Astrocyte (in vitro differentiated cells and primary cell): Measurements from ENCODE around the gene ADAMTS20. TPM values are rescaled to one million over a fixed set of nuclear protein-coding genes. Genes with fewer than 3 reads are reported as not detected.

Experiments used
- DNase-seq: peaks from one replicate; pipeline ENCODE4 v3.0.0-alpha.2; 2010; ENCODE audit warnings: low read depth
- FAIRE-seq: peaks from 2 replicates; lab custom pipeline; 2011; peaks lifted over from hg19 to GRCh38; lab: Jason Lieb, UNC
- H2AFZ ChIP-seq: 2 replicates; pipeline ENCODE4 v1.6.0; 2012; ENCODE audit warnings: low read depth, low read length, inconsistent platforms
- H3K27ac ChIP-seq: 2 replicates; pipeline ENCODE4 v1.5.1; 2011; ENCODE audit warnings: low read depth, low read length, inconsistent platforms
- H3K27me3 ChIP-seq: 2 replicates; pipeline ENCODE4 v1.6.0; 2011; ENCODE audit warnings: low read length, inconsistent platforms; ENCODE audit not compliant: insufficient read depth
- H3K36me3 ChIP-seq: 2 replicates; pipeline ENCODE4 v1.5.1; 2011; ENCODE audit warnings: low read length, inconsistent platforms; ENCODE audit not compliant: insufficient read depth
- H3K4me1 ChIP-seq: 2 replicates; pipeline ENCODE4 v1.5.1; 2011; ENCODE audit warnings: low read length, inconsistent platforms; ENCODE audit not compliant: insufficient read depth
- H3K4me2 ChIP-seq: 2 replicates; pipeline ENCODE4 v1.6.0; 2012; ENCODE audit warnings: low read length, inconsistent platforms
- H3K4me3 ChIP-seq: 2 replicates; pipeline ENCODE4 v1.5.1; 2011; ENCODE audit warnings: low read depth, mild to moderate bottlenecking, low read length, inconsistent platforms; ENCODE audit not compliant: insufficient read depth
- H3K79me2 ChIP-seq: 2 replicates; pipeline ENCODE4 v1.6.0; 2012; ENCODE audit warnings: mild to moderate bottlenecking, low read length, inconsistent platforms; ENCODE audit not compliant: insufficient read depth
- H3K9ac ChIP-seq: 2 replicates; pipeline ENCODE4 v1.6.0; 2012; ENCODE audit warnings: mild to moderate bottlenecking, low read length, inconsistent platforms
- H3K9me3 ChIP-seq: 2 replicates; pipeline ENCODE4 v1.5.1; 2012; ENCODE audit warnings: low read depth, mild to moderate bottlenecking, low read length, inconsistent platforms; ENCODE audit not compliant: insufficient read depth
- H4K20me1 ChIP-seq: 2 replicates; pipeline ENCODE4 v1.6.0; 2012; ENCODE audit warnings: low read length, inconsistent platforms; ENCODE audit not compliant: insufficient read depth
- H3K27ac Mint-ChIP-seq: one replicate; pipeline ENCODE4 v1.8.0; 2021; ENCODE audit warnings: mild to moderate bottlenecking, mixed read lengths; ENCODE audit not compliant: unreplicated experiment
- H3K27me3 Mint-ChIP-seq: one replicate; pipeline ENCODE4 v1.8.0; 2021; ENCODE audit warnings: low read depth, mixed read lengths; ENCODE audit not compliant: unreplicated experiment
- H3K36me3 Mint-ChIP-seq: one replicate; pipeline ENCODE4 v1.8.0; 2021; ENCODE audit warnings: low read depth, mixed read lengths; ENCODE audit not compliant: unreplicated experiment
- H3K4me1 Mint-ChIP-seq: one replicate; pipeline ENCODE4 v1.8.0; 2021; ENCODE audit warnings: low read depth, mixed read lengths; ENCODE audit not compliant: unreplicated experiment
- H3K4me3 Mint-ChIP-seq: one replicate; pipeline ENCODE4 v1.8.0; 2021; ENCODE audit warnings: mild to moderate bottlenecking, moderate library complexity, mixed read lengths; ENCODE audit not compliant: unreplicated experiment
- H3K9me3 Mint-ChIP-seq: one replicate; pipeline ENCODE4 v1.8.0; 2021; ENCODE audit warnings: mild to moderate bottlenecking, mixed read lengths; ENCODE audit not compliant: unreplicated experiment
- CTCF ChIP-seq: IDR thresholded peaks from 2 replicates; pipeline ENCODE4 v1.5.1; 2011; ENCODE audit warnings: low read depth, mild to moderate bottlenecking, inconsistent platforms, low read length, moderate library complexity; ENCODE audit not compliant: insufficient read depth
- EZH2 ChIP-seq: IDR thresholded peaks from 2 replicates; pipeline ENCODE4 v1.6.1; 2012; ENCODE audit warnings: mild to moderate bottlenecking, low read length, inconsistent platforms; ENCODE audit not compliant: insufficient read depth
- total RNA-seq: library from RNA; stranded (reverse); gene quantifications from 2 replicates; pipeline ENCODE4 v1.2.1, GENCODE V29; 2021

Gene ADAMTS20
- total RNA-seq, 1 donor from 2014 or later, result 0.66 TPM

- no peaks in the 10 kb centered on the region for H4K20me1 ChIP-seq
- Mint-ChIP-seq H3K9me3 (peaks cover 2% of the 10 kb centered on the region), H3K4me3 (no peak overlapping the region), H3K36me3 (no peaks in the 10 kb centered on the region), H3K27ac (no peak overlapping the region), H3K4me1 (peaks cover 6% of the 10 kb centered on the region), H3K27me3 (no peaks in the 10 kb centered on the region)
- peak; percentile 60 for DNase-seq
- H3K9ac ChIP-seq, result no peak overlapping the region
- H3K4me2 ChIP-seq, result no peak overlapping the region
- H3K4me1 ChIP-seq, result peaks cover 25% of the 10 kb centered on the region
- H3K27ac ChIP-seq, result peak overlapping the region; percentile 30
- H2AFZ ChIP-seq, result no peak overlapping the region
- H3K79me2 ChIP-seq, result no peaks in the 10 kb centered on the region
- no peaks in the 10 kb centered on the region for H3K9me3 ChIP-seq
- no peaks in the 10 kb centered on the region for H3K36me3 ChIP-seq
- peak; percentile 60 for FAIRE-seq
- no peaks in the 10 kb centered on the region for H3K27me3 ChIP-seq
- no peak for TF ChIP-seq EZH2
- no peak for TF ChIP-seq CTCF
- H3K4me3 ChIP-seq, result no peak overlapping the region
Measured at GRCh38 chr12:43307126-43307525, 244.9 kb downstream of the ADAMTS20 start.

GRCh38 chr12:43306066-43306465 lies 245.9 kb downstream of the ADAMTS20 start:
- H3K27ac Mint-ChIP-seq, result no peak overlapping the region
- DNase-seq, result peak; percentile 98
- peaks cover 6% of the 10 kb centered on the region for H3K4me1 Mint-ChIP-seq

More at GRCh38 chr12:43306066-43306465, 245.9 kb downstream of the ADAMTS20 start:
- no peaks in the 10 kb centered on the region for H3K27me3 Mint-ChIP-seq
- Histone ChIP-seq H3K9me3 (peaks cover 2% of the 10 kb centered on the region), H3K27ac (peak overlapping the region; percentile 69), H4K20me1 (no peaks in the 10 kb centered on the region), H2AFZ (no peak overlapping the region), H3K4me2 (peak overlapping the region; percentile 38), H3K4me1 (peaks cover 16% of the 10 kb centered on the region), H3K36me3 (no peaks in the 10 kb centered on the region), H3K4me3 (no peak overlapping the region), H3K79me2 (no peaks in the 10 kb centered on the region), H3K27me3 (no peaks in the 10 kb centered on the region), H3K9ac (no peak overlapping the region)
- no peaks in the 10 kb centered on the region for H3K36me3 Mint-ChIP-seq
- peaks cover 5% of the 10 kb centered on the region for H3K9me3 Mint-ChIP-seq
- peak; percentile 88 for FAIRE-seq
- TF ChIP-seq CTCF, result no peak
- TF ChIP-seq EZH2, result no peak
- H3K4me3 Mint-ChIP-seq, result no peak overlapping the region
